ENCODE results near the gene EVPL. TPM values are rescaled to one million over a fixed set of nuclear protein-coding genes. Genes with fewer than 3 reads are reported as not detected.

EVPL gene
- total and polyA plus RNA-seq, 12 donors: 0.04 to 0.31 (median 0.05) TPM; not detected in 6

DNA sequence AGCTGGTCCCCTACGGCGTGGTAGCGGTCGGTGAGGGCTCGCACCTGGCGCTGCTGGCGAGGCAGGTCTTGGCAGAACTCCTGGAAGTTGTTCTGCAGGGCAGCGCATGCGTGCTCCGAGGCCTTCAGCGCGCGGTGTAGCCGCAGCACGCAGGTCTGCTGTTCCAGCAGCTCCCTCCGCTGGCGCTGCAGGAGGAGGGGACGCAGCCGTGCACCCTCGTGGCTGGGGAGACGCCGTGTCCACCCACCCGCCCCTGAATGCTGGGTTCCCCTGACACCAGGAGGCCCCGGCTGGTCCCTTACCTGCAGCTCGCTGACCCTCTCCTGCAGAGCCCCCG, 12.2 kb downstream of the EVPL start:
- no peaks in the 10 kb centered on the region for H3K9me3 ChIP-seq
- ATAC-seq: peak in 1 of 8 donors; percentile 11

DNA sequence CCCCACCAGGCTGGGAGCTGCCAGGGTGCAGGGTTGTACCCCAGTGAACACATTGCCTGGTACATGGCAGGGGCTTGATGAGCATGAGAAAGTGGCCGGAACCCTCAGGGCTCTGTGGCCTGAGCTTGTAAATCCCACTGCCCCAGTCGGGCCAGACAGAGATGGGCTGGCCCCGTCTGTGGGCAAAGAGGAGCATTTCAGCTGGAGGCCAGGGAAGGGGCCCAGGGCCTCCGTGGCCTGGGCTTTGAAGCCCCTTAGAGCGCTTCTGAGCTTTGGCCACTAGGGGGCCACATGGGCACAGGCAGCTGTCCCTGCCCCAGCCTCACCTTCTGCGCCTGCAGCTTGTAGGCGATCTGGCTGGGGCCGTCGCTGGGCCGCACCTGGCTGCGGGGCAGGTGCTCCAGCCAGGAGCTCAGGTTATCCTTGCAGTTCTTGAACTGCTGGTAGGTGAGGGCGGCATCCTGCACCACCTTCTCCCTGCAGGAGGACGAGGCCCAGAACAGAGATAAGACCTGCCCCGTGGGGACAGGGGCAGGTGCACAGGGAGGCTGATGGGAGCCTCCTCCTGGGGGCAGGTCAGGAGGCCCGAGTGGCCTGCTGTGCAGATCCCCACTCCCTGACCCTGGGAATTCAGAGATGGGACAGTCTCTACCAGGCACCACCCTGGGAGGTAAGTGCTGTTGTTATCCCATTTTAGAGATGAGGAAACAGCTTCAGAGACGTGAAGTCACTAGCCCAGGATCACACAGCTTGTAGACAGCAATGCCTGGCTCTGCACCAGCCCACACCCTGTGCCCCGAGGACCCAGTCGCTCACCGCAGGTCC, 12.8 kb downstream of the EVPL start:
- Histone ChIP-seq H3K27ac (no peak overlapping the region), H3K4me1 (peaks cover 0 to 6% (median 4%) of the 10 kb centered on the region in 9 donors), H3K36me3 (no peaks in the 10 kb centered on the region), H3K27me3 (peaks cover 0 to 11% (median 0%) of the 10 kb centered on the region in 7 donors), H3K4me3 (no peak overlapping the region), H3K9me3 (no peaks in the 10 kb centered on the region)
- ATAC-seq (peak; percentile 65 to 88 (median 82)), DNase-seq (peak; percentile 54 to 68)
- 25 to 26% methylated on average over 19 of the region's 19 CpGs for WGBS, 2 donors
- TF ChIP-seq, protein P1, sequence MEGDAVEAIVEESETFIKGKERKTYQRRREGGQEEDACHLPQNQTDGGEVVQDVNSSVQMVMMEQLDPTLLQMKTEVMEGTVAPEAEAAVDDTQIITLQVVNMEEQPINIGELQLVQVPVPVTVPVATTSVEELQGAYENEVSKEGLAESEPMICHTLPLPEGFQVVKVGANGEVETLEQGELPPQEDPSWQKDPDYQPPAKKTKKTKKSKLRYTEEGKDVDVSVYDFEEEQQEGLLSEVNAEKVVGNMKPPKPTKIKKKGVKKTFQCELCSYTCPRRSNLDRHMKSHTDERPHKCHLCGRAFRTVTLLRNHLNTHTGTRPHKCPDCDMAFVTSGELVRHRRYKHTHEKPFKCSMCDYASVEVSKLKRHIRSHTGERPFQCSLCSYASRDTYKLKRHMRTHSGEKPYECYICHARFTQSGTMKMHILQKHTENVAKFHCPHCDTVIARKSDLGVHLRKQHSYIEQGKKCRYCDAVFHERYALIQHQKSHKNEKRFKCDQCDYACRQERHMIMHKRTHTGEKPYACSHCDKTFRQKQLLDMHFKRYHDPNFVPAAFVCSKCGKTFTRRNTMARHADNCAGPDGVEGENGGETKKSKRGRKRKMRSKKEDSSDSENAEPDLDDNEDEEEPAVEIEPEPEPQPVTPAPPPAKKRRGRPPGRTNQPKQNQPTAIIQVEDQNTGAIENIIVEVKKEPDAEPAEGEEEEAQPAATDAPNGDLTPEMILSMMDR (IDR thresholded peaks at IDR 0.05): peak; percentile 89 to 98 (median 95)
- intact Hi-C loops (cut with DNase I): loop anchor here in 8 of 10 donors (5.0 to 10.0 kb wide), 4 partner anchors 170 to 283 kb away; no protein-coding TSS in a partner anchor

More for the DNA sequence above, 12.2 kb downstream of the EVPL start:
- TF ChIP-seq, protein P1 (IDR thresholded peaks at IDR 0.05): no peak
- peaks cover 0 to 14% (median 0%) of the 10 kb centered on the region in 7 donors for H3K27me3 ChIP-seq
- H3K4me1 ChIP-seq: peaks cover 0 to 6% (median 4%) of the 10 kb centered on the region in 9 donors
- no peaks in the 10 kb centered on the region for H3K36me3 ChIP-seq
- 80 to 82% methylated on average over 26 of the region's 26 CpGs for WGBS, 2 donors
- DNase-seq: no peak
- H3K4me3 ChIP-seq: no peak overlapping the region
- intact Hi-C loops (cut with DNase I): loop anchor here in 8 of 10 donors (5.0 to 10.0 kb wide), 4 partner anchors 170 to 282 kb away; no protein-coding TSS in a partner anchor
- H3K27ac ChIP-seq: no peak overlapping the region

DNA sequence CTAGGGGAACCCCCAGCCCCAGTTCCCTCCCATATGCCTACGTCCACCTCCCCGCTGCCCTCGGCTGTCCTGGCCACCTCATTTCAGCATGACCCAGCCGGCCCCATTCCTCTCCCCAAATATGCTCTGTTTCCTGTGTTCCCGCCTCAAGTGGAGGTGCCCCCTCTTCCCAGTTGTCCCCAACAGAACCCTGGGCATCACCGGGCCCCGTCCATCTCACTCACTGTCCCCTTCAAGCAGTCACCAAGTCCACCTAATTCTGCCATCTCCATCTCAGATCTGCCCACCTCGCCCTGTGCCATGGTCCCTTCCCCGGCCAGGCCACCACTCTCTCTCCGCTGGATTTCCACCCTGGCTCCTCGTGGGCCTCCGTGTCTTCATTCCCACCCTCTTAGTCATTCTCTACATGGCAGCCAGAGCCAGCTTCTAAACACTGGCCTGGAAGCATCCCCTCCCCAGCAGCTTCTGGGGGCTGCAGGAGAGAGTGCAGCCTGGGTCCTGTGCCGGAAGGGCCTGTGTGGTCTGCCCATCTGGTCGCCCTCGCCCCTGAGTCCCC, 13.7 kb downstream of the EVPL start:
- DNase-seq (no peak), ATAC-seq (no peak)
- Histone ChIP-seq H3K36me3 (no peaks in the 10 kb centered on the region), H3K27ac (no peak overlapping the region), H3K9me3 (no peaks in the 10 kb centered on the region), H3K4me3 (no peak overlapping the region), H3K27me3 (peaks cover 0 to 9% (median 0%) of the 10 kb centered on the region in 7 donors), H3K4me1 (peaks cover 0 to 6% (median 4%) of the 10 kb centered on the region in 9 donors)
- TF ChIP-seq, protein P1 (IDR thresholded peaks at IDR 0.05): no peak
- WGBS, 2 donors: 74 to 77% methylated on average over 14 to 15 of the region's 15 CpGs
- intact Hi-C loops (cut with DNase I): loop anchor here in 9 of 10 donors (2.0 to 10.0 kb wide), 5 partner anchors 39 to 284 kb away; no protein-coding TSS in a partner anchor

DNA sequence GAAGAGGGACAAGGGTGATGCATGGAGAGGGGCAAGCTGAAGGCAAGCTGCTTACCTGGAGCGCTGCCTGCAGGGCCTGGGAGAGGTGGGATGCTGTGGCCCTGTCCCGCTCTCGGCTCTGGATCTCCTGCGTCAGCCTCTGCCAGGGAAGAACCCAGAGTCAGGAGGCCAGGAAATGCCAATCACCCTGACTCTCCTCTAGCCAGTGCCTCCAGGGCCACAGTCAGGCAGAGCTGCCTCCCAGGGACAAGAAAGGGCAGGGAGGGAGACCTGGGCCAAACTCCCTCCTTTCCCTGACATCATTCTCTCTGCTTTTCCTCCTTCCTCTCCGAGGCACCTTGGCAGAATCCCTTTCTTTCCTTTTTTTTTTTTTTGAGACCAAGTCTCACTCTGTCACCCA, 15.2 kb downstream of the EVPL start:
- 81 to 82% methylated on average over 3 to 5 of the region's 5 CpGs for WGBS, 2 donors
- TF ChIP-seq, protein P1 (IDR thresholded peaks at IDR 0.05): no peak
- no peak for ATAC-seq
- H3K27ac ChIP-seq: no peak overlapping the region
- H3K4me1 ChIP-seq: peaks cover 0 to 6% (median 4%) of the 10 kb centered on the region in 9 donors
- intact Hi-C loops (cut with DNase I): loop anchor here in 9 of 10 donors (2.0 to 10.0 kb wide), 5 partner anchors 41 to 285 kb away; no protein-coding TSS in a partner anchor
- H3K9me3 ChIP-seq: no peaks in the 10 kb centered on the region
- no peak for DNase-seq
- H3K36me3 ChIP-seq: no peaks in the 10 kb centered on the region
- no peak overlapping the region for H3K4me3 ChIP-seq
- peaks cover 0 to 9% (median 0%) of the 10 kb centered on the region in 7 donors for H3K27me3 ChIP-seq

Measured in heart right ventricle (tissue), 16 donors.